DND-41 (cell line): ENCODE results near the gene CCDC83.

Source experiments
- EZH2 ChIP-seq: IDR thresholded peaks from 3 replicates; pipeline ENCODE4 v1.6.1; 2012; ENCODE audit warnings: borderline replicate concordance, low read depth, mild to moderate bottlenecking, moderate library complexity, low read length, inconsistent platforms; ENCODE audit not compliant: severe bottlenecking
- TF ChIP-seq, protein P1 (sequence below): IDR thresholded peaks from 2 replicates; pipeline ENCODE4 v1.5.1; 2012; ENCODE audit warnings: borderline replicate concordance, low read length, moderate library complexity, mild to moderate bottlenecking; ENCODE audit not compliant: poor library complexity, severe bottlenecking; ENCODE audit errors: extremely low read depth

DNA sequence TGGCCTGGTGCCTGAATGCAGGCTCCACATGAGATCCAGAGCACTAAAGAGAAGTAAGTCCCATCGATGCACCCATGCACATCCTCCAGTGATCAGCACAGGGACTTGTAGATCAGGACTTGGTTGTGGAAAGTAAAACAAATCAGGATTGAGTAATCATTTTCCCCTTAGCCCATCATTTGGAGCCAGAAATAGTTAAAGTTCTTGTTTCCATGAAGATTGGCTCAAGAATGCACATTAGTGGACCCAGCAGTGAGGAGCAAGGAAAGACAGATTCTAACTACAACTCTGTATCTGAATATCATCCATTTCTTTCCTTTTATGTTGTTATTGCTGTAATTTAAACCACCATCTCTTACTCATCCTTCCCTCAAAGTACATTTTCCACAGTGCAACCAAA lies 19.1 kb downstream of the CCDC83 start:
- TF ChIP-seq, protein P1, sequence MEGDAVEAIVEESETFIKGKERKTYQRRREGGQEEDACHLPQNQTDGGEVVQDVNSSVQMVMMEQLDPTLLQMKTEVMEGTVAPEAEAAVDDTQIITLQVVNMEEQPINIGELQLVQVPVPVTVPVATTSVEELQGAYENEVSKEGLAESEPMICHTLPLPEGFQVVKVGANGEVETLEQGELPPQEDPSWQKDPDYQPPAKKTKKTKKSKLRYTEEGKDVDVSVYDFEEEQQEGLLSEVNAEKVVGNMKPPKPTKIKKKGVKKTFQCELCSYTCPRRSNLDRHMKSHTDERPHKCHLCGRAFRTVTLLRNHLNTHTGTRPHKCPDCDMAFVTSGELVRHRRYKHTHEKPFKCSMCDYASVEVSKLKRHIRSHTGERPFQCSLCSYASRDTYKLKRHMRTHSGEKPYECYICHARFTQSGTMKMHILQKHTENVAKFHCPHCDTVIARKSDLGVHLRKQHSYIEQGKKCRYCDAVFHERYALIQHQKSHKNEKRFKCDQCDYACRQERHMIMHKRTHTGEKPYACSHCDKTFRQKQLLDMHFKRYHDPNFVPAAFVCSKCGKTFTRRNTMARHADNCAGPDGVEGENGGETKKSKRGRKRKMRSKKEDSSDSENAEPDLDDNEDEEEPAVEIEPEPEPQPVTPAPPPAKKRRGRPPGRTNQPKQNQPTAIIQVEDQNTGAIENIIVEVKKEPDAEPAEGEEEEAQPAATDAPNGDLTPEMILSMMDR, result no peak
- no peak for TF ChIP-seq EZH2
